Stimulated activated CD8-positive, alpha-beta memory T cell treated with anti-CD3 and anti-CD28 coated beads, Interleukin-12 subunit alpha, Interleukin-12 subunit beta, amount 100 ng/mL, for 4 hours (primary cell): Measurements from ENCODE around the gene AUH.

Experiments
- DNase-seq: peaks from one replicate; pipeline ENCODE4 v3.0.0-alpha.2; 2020; ENCODE audit warnings: low read depth

Gene AUH

DNA sequence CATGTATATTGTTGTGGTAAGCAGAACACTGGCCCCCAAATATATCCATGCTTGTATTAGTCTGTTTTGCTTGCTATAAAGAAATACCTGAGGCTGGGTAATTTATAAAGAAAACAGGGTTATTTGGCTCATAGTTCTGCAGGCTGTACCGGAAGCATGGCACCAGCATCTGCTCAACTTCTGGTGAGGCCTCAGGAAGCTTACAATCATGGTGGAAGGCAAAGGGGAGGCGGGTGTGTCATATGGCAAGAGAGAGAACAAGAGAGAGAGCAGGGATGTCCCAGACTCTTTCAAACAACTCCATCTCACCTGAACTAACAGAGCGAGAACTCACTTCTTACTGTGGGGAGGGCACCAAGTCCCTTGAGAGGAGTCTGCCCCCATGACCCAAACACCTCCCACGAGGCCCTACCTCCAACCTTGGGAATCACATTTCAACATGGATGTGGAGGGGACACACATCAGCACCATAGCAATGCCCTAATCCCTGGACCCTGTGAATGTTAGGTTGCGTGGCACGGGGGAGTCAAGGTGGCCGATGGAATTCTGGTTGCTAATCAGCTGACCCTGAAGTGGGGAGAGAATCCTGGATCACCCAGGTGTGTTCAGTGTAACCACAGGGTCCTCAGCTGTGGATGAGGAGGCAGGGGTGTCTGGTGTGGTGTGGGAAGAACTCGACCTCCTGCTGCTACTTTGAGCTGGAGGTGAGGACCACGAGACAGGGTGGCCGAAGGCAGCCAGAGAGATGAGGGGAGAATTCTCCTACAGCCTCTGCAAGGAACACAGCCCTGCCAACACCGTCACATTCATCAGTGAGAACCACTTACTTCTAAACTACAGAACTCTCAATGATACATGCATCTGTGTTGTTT lies 172.8 kb downstream of the AUH start:
- DNase-seq, result no peak

DNA sequence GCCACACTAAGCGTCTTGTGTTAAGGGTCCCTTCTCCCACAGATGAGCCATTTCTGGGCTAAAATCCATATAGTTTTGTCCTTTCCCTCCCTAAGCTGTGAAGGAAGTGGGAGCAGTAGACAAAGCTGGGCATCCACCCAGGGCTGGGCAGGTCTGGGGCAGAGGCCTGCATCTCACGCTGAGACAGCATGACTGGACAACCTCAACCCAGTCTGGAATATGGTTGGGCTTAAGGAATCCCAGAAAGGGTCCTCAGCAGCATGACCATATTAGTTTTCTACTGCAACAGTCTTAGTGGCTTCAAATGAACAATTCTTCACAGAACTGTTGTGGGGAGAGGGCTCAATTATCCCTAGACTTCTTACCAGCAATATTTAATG lies 173.8 kb downstream of the AUH start:
- DNase-seq, result no peak

DNA sequence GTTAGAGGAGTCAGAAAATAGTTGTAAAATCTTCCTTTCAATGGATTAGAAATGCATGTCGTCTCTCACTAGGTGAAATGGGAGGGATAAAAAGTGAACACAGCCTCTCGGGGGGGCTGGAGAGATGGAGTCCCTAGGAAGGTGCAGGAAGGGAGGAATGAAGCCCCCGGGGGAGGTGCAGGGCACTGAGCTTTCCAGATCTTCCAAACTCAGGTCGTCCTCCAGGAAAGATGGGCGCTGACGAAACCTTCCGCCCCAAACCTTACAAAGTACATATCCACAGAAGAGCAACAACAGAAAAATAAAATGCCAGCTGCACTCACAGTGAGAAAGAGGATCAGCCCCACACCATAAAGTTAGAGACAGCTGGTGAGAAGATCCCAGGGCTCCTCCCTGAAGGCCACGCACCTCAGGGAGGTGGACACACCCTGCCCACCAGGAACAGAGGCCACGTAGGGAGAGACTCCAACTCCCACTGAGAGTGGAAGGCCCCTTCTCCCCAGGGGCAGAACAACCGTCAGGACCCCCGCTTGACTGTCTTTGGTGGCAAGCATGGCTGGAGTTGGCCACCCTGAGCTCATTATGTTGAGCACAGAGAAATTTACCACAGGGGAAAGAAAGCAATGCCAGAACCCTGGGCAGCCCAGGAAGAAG lies 174.3 kb downstream of the AUH start:
- DNase-seq, result no peak

DNA sequence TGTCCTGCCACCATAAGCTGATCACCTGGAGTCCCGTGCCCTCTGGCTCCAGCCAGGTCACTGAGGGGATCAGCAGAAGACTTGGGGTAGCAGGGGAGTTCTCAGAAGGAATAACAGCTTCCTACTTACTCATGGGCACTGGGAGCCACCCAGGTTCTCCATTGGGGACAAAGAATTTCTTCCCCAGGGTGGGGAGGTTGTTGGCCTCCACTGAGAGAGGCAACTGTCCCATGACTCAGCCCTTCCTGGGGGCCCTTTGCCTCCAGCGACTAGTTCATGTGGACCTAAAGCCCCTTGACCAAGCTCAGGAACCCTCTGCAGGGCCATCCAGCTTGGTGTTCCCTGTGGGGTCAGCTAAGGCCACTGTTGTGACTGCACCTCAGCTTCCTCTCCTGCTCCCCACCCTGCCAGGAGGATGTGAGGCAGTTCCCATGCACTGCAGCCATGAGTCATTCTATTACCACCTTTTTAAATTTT lies 175.0 kb downstream of the AUH start:
- no peak for DNase-seq

DNA sequence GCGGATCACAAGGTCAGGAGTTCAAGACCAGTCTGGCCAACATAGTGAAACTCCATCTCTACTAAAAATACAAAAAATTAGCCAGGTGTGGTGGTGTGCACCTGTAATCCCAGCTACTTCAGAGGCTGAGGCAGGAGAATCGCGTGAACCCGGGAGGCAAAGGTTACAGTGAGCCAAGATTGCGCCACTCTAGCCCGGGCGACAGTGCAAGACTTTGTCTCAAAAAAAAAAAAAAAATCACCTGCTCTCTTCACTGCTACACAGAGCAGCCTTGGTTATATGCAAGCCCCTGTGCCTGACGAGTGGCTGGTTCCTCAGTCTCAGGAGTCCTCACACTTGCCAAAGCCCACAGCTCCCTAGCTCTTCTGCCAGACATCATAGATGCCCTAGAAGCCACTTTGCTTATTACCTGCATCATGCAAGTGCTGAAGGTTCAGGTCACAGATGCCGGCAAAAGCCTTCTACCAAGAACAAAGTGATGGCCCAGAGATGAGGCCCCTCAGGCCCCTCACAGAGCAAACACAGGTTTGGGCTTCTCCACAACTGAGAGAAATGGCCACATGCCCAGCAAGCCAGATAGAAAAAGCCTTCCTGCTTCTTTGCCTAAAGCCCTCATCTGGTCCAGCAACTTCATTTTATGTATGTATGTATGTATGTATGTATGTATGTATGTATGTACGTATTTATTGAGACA lies 176.4 kb downstream of the AUH start:
- no peak for DNase-seq

DNA sequence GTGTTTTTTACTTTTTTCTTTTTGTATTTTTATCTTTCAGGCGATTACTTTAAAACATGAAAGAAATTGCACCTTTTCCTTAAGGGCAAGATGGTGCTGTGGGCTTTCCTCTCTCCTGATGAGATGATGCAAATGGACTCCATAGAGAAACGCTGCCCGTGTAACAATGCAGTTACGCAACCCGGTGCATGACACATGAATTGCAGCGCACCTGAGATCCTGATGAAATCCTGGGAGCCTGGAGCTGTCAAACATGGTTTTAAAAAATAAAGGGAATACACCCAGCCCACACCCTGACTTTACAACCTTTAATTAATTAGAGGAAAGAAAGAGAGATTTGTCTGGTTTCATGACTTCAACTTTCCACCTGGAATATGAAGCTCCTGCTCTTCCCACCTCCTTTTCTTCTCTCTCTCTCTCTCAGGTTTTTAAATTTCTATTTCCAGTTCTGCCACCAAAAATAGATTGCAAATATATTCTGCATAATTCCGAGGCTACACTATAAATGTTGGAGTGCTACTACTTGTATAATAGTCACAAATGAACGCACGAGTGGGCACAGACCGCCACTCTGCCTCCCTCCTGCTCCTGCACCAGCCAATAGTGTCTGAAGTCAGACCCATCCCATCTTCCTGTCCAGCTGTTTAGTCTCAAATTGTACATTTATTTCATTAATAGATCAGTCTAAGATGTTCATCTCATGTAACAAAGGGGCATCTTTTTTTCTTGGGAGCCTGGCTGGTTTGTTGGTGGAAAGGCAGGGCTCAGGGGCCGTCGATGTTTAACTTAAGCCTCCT lies 179.1 kb downstream of the AUH start:
- no peak for DNase-seq

GRCh38 chr9:91181541-91181940 lies 180.2 kb downstream of the AUH start:
- DNase-seq, result no peak

- no peak for DNase-seq
Observed at GRCh38 chr9:91180930-91181268, 180.8 kb downstream of the AUH start.

DNA sequence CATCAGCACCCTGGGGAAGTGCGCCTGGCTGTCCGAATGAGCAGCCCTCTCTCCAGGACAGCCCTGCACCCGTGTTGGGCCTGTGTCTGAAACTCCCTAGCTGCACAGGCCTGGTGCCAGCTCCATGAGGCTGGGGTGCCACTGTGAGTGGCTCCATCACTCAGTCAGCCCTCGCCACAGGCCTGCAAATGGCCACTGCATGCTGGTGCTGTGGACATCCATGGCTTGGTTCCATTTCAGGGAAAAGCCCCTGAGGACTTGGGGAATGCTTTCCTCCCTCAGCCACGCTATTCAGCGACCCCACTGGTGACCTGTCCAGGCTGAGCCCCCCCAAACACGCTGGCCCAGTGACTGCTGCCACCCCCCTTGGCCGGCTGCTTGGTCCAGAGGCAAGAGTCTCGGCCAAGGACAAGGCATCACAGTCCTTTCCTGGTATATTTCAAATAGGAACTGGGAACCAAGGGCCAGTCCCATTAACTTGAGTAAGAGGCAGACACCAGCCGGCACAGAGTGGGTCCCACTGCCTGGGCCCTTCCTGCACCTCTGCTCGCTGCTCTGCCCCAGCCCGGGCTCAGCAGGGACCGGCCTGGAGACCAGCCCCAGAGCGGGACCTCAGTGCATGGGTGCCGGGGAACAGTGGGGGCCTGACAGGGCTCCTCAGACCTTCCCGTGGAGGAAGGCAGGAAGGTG lies 181.3 kb downstream of the AUH start:
- no peak for DNase-seq

GRCh38 chr9:91179237-91180138 lies 182.2 kb downstream of the AUH start:
- no peak for DNase-seq

- DNase-seq, result no peak
Observed at GRCh38 chr9:91178281-91179236, 183.2 kb downstream of the AUH start.

GRCh38 chr9:91177661-91178280 lies 183.9 kb downstream of the AUH start:
- no peak for DNase-seq

GRCh38 chr9:91177081-91177480 lies 184.6 kb downstream of the AUH start:
- no peak for DNase-seq

- no peak for DNase-seq
Observed at GRCh38 chr9:91176426-91176825, 185.3 kb downstream of the AUH start.

- DNase-seq, result no peak
Observed at GRCh38 chr9:91174772-91175171, 186.9 kb downstream of the AUH start.

DNA sequence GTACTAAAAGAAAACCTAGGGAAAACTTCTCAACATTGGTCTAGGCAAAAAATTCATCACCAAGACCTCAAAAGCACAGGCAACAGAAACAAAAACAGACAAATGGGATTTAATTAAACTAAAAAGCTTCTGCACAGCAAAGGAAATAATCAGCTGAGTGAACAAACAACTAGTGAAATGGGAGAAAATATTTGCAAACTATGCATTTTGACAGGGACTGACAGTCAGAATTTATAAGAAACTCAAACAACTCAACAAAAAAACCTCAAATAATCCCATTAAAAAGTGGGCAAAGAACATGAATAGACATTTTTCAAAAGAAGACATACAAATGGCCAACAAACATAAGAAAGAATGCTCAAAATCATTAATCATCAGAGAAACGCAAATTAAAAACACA lies 189.4 kb downstream of the AUH start:
- no peak for DNase-seq

DNA sequence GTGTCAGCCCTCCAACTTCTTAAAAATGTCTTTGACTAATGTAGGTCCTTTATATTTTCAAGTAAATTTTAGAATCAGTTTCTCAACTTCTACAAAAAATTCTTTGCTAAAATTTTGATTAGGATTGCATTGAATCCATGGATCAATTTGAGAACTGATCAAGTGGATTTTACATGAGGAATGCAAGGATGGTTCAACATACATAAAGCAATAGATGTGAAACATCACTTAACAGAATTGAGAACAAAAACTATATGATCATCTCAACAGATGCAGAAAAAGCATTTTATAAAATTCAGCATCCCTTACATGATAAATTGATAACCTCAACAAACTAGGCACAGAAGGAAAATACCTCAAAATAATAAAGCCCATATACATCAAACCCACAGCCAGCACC lies 190.8 kb downstream of the AUH start:
- DNase-seq, result no peak

GRCh38 chr9:91166796-91167366 lies 194.8 kb downstream of the AUH start:
- no peak for DNase-seq
